GM21447 (cell line): ENCODE data around the gene SELL.
"Not testable (repeated sequence)": the region's sequence is repeated elsewhere in the genome, so short reads cannot be mapped to it uniquely, and the experiment has no call there.

ENCODE experiments used
- ATAC-seq: cut with Tn5 transposase; IDR thresholded peaks from one replicate; pipeline ENCODE4 v1.9.1; 2021; ENCODE audit not compliant: unreplicated experiment

SELL gene

DNA sequence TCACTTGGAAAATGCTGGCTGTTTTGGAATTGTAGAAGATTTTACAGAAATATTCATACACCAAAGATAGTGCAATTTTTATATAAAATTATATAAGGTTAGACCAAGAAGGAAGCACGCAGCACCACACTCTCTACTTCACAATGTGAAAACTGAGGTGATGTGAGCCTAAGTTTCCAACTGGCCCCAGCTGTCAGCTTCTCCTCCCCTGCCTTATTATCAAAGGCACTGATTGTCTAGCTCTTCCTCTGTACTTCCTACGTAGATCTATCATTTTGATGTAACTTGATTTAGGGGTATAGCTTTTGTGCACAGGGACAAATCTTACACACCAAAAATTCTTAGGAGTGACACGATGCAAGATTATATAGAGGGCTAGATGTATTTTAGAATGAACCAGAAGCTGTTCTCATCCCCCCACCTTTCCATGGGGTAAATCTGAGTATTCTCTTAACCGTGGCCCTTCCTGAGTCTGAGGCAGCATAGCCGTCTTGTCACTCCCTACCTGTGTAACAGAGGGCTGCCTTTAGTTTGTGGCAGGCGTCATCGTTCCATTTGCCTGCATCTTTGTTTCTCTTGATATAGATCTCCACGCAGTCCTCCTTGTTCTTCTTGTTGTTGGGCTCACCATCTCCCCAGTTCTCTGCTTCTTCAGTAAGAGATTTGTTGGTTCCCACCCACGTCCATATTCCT, 3.4 kb downstream of the SELL start:
- no peak for ATAC-seq

DNA sequence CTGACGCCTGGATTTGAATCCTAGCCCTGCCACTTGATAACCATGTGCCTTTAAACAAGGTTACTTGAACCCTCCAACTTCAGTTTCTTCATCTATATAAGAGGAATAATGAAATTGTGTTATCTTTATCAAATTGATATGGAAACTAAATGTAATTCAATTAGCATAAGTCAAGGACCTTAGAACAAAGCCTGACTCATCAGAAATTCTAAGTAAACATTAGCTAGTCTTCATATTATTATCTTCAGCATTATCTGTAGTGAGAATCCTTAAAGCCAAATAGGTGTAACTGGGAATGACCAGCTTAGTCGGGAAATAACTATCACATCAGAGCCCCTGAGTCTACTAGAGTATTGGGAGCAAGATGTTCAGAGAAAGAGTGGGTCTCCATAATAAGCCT, 6.6 kb downstream of the SELL start:
- ATAC-seq, result no peak

- no peak for ATAC-seq
These were observed 10.0 kb downstream of the SELL start for GRCh38 chr1:169701261-169702005.

DNA sequence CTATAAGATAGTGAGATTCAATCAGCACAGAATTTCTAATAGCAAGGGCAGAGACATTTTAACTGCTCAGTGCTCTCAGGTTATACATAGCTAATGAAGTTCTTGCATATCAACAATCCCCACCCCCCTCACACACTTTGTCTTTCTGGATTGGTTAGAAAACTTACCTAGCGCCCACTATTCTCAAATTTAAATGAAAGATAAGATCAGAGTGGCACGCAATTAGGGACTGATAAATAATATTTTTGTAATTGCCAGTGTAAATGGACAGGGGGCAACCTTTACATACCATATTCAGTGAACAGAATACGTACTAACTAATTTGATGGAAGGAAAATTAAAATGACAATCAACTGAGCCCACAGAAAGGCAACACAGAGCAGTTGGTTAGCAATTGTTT, 11.7 kb downstream of the SELL start:
- no peak for ATAC-seq

GRCh38 chr1:169698976-169699375, 12.4 kb downstream of the SELL start:
- no peak for ATAC-seq

DNA sequence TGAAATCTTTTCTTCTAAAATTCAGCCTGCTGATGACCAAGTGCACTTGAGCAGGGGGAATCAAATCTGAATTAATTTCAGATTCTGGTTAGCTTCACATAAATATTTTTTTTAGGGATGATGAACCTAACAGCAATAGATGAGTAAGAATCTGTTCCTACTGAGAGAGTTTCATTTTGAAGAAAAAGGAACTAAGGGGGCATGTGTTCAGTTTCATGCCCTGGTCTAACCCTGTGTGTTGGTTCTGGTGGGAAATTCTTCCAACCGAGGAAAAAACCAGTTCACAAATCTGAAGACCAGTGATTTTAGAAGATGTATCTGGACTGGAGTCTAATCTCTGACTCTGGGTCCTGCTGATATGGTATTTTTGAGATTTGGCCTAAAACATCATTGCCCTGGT, 13.7 kb downstream of the SELL start:
- no peak for ATAC-seq

GRCh38 chr1:169696273-169697100, 14.9 kb downstream of the SELL start:
- ATAC-seq, result no peak

GRCh38 chr1:169694304-169695075, 16.9 kb downstream of the SELL start:
- no peak for ATAC-seq

GRCh38 chr1:169692756-169693460, 18.5 kb downstream of the SELL start:
- ATAC-seq, result peak; percentile 35

- ATAC-seq, result no peak
These were observed 20.9 kb downstream of the SELL start for GRCh38 chr1:169690489-169690888.

DNA sequence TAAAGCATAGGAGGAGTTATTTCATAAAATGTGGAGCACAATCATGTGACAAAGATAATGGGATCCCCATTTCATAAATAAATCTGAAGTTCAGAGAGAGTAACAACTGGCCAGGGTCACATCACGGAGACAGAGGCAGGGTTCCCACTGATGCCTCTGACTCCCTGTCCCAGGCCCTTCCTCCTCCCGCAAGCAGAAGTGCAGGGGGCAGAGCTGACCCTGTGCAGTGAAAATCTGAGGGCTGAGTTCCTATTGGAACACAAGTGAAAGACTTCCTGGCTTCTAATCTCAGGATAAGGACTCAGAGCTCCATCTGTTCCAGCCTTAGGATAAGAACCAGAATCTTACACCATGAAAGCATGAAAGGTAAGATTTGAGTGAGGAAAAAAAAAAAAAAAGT, 22.0 kb downstream of the SELL start:
- ATAC-seq, result no peak

DNA sequence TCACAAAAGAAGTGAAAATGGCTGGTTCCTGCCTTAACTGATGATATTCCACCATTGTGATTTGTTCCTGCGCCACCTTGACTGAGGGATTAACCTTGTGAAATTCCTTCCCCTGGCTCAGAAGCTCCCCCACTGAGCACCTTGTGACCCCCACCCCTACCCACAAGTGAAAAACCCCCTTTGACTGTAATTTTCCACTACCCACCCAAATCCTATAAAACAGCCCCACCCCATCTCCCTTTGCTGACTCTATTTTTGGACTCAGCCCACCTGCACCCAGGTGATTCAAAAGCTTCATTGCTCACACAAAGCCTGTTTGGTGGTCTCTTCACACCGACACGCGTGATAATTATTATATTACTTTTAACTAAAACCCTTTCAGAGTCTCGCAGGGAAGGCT, 23.0 kb downstream of the SELL start:
- ATAC-seq, result not testable (repeated sequence)

GRCh38 chr1:169683661-169684060, 27.8 kb downstream of the SELL start:
- ATAC-seq, result no peak

DNA sequence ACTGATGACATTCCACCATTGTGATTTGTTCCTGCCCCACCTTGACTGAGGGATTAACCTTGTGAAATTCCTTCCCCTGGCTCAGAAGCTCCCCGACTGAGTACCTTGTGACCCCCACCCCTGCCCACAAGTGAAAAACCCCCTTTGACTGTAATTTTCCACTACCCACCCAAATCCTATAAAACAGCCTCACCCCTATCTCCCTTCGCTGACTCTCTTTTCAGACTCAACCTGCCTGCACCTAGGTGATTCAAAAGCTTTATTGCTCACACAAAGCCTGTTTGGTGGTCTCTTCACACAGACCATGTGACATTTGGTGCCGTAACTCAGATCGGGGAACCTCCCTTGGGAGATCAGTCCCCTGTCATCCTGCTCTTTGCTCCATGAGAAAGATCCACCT, 28.3 kb downstream of the SELL start:
- not testable (repeated sequence) for ATAC-seq

GRCh38 chr1:169682071-169682470, 29.3 kb downstream of the SELL start:
- ATAC-seq, result no peak

DNA sequence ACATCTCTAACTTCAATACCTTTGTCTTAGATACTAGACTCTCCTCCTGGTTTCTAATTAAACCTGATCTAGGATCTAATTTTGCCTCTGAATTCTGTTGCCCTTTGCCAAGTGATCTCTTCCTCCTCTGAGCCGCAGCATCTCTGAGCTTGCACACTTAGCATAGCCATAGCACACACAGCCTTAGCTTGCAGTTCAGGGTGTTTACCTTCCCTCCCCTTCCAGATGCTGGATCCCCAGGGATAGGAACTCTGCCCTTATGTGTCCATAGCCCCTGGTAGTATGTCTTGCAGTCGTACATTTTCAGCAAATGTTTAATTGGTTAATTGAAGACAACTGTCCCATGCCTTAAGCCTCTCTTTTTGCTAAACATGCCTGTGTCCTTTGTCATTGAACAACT, 30.3 kb downstream of the SELL start:
- peak; percentile 17 for ATAC-seq

DNA sequence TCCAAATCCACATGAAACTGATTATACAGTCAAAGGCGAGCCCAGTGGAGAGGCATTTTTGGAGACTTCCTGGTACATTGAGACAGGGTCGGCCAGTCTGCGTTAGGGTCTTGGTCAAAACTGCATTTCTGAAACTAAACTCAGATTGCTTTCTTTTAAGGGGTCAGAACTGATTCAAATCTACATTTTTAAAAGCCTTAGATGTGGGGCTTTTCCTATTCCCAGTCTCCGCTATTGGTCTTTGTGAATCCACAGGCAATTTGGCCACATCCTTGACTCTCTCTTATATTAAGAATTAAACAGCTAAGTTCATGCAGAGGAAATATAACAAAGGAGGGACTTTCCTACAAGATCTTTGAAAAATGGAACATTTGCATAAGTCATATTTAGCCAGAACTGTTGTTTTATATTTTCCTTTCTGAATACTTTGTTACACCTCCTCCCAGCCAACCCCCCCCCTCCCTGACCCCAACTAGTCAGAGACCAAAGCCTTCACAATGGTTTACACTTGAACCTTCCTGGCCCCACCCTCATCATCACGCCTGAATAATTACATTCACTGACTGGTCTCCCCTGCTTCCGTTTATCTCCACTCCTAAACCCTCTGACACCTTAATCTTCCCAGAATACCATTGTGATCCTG, 30.9 kb downstream of the SELL start:
- peak; percentile 60 for ATAC-seq

- ATAC-seq, result no peak
These were observed 31.7 kb downstream of the SELL start for GRCh38 chr1:169679692-169680091.

DNA sequence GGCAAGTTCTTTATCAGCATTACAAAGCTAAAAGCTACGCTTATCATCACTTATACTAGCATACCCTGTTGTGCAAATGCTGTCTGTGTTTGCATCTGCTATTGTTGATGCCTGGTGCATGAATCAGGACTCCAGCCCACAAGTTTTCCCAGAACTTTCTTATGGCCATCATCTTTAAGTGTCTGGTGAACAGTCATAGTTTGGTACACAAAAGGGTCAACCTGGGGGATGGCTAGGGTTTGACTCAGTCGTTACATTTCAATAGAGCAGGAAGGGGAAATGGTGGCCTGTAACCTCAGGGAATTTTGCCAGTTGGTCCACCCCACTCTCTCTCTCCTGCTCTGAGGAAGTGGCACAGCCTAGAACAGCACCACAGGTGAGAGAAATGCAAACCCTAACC, 35.4 kb downstream of the SELL start:
- ATAC-seq, result no peak

GRCh38 chr1:169670836-169671235, 40.6 kb downstream of the SELL start:
- ATAC-seq, result no peak
